ENCODE results near the gene POC1A.

Gene POC1A

GRCh38 chr3:52141751-52142150 lies 12.5 kb downstream of the POC1A start (continued):
- TF ChIP-seq ZNF112 (tag by site-specific recombination; IDR thresholded peaks at IDR 0.05) = no peak
- TF ChIP-seq ZNF692 (tag by site-specific recombination; IDR thresholded peaks at IDR 0.05) = no peak
- no peak for TF ChIP-seq ZNF416 (tag by site-specific recombination; IDR thresholded peaks at IDR 0.05)

GRCh38 chr3:52140769-52141168 lies 13.5 kb downstream of the POC1A start:
- POLR2A ChIA-PET = no interaction called here
- Histone ChIP-seq H3K4me1 (ENCODE audit: control insufficient read depth, insufficient read depth, low read length) (no peaks in the 10 kb centered on the region), H3K36me3 (ENCODE audit: control insufficient read depth in 2 of 2, insufficient read depth in 1 of 2, low read length in 2 of 2) (peaks cover 0 to 96% of the 10 kb centered on the region in 2 experiments; a peak in 2 of 3 replicates), H3K4me3 (ENCODE audit: low read depth, low read length) (no peak overlapping the region), H3K27ac (ENCODE audit: extremely low read depth, low read depth, low read length) (no peak overlapping the region), H3K9me3 (ENCODE audit: control insufficient read depth, insufficient read depth, low read depth, low read length) (no peaks in the 10 kb centered on the region)
- CTCF ChIA-PET = interaction anchor here (0.6 kb wide), 1 partner anchor 18 kb away, joined by 4 read pairs; no protein-coding TSS in a partner anchor
- TF ChIP-seq GFI1B (tag by site-specific recombination; IDR thresholded peaks at IDR 0.05) (no peak), ZNF394 (tag by site-specific recombination; IDR thresholded peaks at IDR 0.05; ENCODE audit: borderline replicate concordance) (no peak), ZNF10 (tag by site-specific recombination; IDR thresholded peaks at IDR 0.05) (no peak), ZNF707 (tag by site-specific recombination; IDR thresholded peaks at IDR 0.05) (no peak), YY1 (tag by site-specific recombination; IDR thresholded peaks at IDR 0.05) (no peak), ZSCAN5A (tag by site-specific recombination; IDR thresholded peaks at IDR 0.05) (no peak), ZFP3 (tag by site-specific recombination; IDR thresholded peaks at IDR 0.05; ENCODE audit: low read depth) (no peak), ZNF133 (tag by site-specific recombination; IDR thresholded peaks at IDR 0.05) (no peak), ZNF211 (tag by site-specific recombination; IDR thresholded peaks at IDR 0.05; ENCODE audit: low read depth) (no peak), IKZF3 (tag by site-specific recombination; IDR thresholded peaks at IDR 0.05) (no peak), ZNF266 (tag by site-specific recombination; IDR thresholded peaks at IDR 0.05; ENCODE audit: low read depth) (no peak), ZNF558 (tag by site-specific recombination; IDR thresholded peaks at IDR 0.05) (no peak), KLF8 (tag by site-specific recombination; IDR thresholded peaks at IDR 0.05) (no peak), PRDM10 (tag by site-specific recombination; IDR thresholded peaks at IDR 0.05) (no peak), ZNF175 (tag by site-specific recombination; IDR thresholded peaks at IDR 0.05) (no peak), ZNF404 (tag by site-specific recombination; IDR thresholded peaks at IDR 0.05) (no peak), ZSCAN4 (tag by site-specific recombination; IDR thresholded peaks at IDR 0.05) (no peak), ZNF140 (tag by site-specific recombination; IDR thresholded peaks at IDR 0.05) (no peak), ZNF214 (tag by site-specific recombination; IDR thresholded peaks at IDR 0.05; ENCODE audit: borderline replicate concordance) (no peak)

All from HEK293 (cell line).